ENCODE results near the gene CYB5R3. TPM values are rescaled to one million over a fixed set of nuclear protein-coding genes. Genes with fewer than 3 reads are reported as not detected.
A peak's percentile ranks its signal among the peaks of the same experiment; 100 is the strongest.

CYB5R3 gene
- total RNA-seq, 1 donor from 2014 or later: 77.3 TPM

GRCh38 chr22:42664976-42665831, 16.0 kb upstream of the CYB5R3 start:
- no peak for TF ChIP-seq CTCF (IDR thresholded peaks at IDR 0.05; ENCODE audit: unreplicated experiment)
- H3K4me3 Mint-ChIP-seq (ENCODE audit: low read depth): no peak overlapping the region
- H3K27ac Mint-ChIP-seq: no peak overlapping the region
- H3K27me3 Mint-ChIP-seq: peaks cover 18% of the 10 kb centered on the region
- H3K4me1 Mint-ChIP-seq (ENCODE audit: low read depth): no peaks in the 10 kb centered on the region
- DNase-seq (ENCODE audit: low spot score, unreplicated experiment): no peak
- H3K36me3 Mint-ChIP-seq (ENCODE audit: insufficient read depth): no peaks in the 10 kb centered on the region
- H3K9me3 Mint-ChIP-seq (ENCODE audit: low read depth): no peaks in the 10 kb centered on the region

DNA sequence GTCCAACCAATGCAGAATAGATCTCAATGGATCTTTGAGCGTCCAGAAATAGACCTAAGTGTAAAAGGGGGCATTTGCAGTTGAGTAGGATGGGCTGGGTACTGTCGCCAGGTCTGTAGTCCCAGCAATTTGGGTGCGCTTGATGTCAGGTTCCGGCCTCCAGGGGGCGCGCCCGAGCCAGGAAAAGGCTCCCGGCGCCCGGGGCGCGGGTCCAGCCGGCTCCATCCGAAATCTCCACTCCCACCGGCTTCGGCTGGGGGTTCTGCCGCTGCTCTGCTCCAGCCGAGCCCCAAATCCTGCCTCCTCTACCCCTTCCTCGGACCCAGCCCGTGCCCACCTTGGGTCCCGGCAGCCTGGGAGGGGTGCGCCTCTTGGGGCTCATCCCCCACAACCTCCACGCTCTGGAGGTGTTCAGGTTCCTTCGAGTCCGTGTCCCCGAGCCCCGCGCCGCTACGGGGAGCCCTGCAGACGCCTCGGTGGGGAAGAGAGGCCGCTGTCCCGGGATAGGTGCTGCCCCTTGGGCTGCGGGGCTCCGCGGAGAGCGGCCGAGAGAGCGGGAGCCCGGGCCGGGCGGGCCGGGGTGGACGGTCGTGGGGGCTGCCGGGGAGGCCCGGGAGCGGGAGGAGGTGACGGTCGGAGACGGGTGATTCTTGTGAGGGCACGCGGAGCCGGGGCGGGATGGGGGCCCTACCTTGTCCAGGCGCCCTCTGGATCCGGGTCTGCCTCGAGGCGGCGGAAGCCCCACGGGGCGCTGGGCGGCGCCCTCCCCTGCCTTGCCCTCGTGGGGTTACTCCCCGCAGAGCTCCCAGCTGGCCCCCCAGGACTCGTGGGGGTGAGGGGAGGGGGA, 13.0 kb upstream of the CYB5R3 start:
- no peaks in the 10 kb centered on the region for H3K4me1 Mint-ChIP-seq (ENCODE audit: low read depth)
- peak overlapping the region; percentile 45 for H3K4me3 Mint-ChIP-seq (ENCODE audit: low read depth)
- no peaks in the 10 kb centered on the region for H3K9me3 Mint-ChIP-seq (ENCODE audit: low read depth)
- peak; percentile 86 for DNase-seq (ENCODE audit: low spot score, unreplicated experiment)
- peaks cover 20% of the 10 kb centered on the region for H3K27me3 Mint-ChIP-seq
- TF ChIP-seq CTCF (IDR thresholded peaks at IDR 0.05; ENCODE audit: unreplicated experiment): peak; percentile 93
- H3K36me3 Mint-ChIP-seq (ENCODE audit: insufficient read depth): no peaks in the 10 kb centered on the region
- H3K27ac Mint-ChIP-seq: no peak overlapping the region

DNA sequence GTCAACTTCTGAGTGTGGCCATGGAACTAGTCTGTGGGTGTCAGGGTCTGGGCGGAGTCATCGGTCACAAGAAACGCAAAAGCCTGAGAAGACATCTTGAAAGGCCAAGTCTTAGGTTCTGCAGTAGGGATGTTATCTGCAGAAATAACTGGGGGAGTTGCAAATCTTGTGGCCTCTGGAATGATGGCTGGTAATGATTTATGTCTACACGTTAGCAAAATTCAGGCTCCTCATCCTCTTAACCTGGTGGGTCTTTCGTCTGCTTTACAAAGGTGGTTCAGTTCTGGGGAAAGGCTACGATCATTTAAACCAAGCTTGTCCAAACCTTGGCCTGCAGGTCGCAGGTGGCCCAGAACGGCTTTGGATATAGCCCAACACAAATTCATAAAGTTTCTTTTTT, 7.4 kb upstream of the CYB5R3 start:
- no peak overlapping the region for H3K27ac Mint-ChIP-seq
- DNase-seq (ENCODE audit: low spot score, unreplicated experiment): no peak
- peaks cover 2% of the 10 kb centered on the region for H3K27me3 Mint-ChIP-seq
- TF ChIP-seq CTCF (IDR thresholded peaks at IDR 0.05; ENCODE audit: unreplicated experiment): no peak
- peaks cover 13% of the 10 kb centered on the region for H3K4me1 Mint-ChIP-seq (ENCODE audit: low read depth)
- no peaks in the 10 kb centered on the region for H3K9me3 Mint-ChIP-seq (ENCODE audit: low read depth)
- H3K4me3 Mint-ChIP-seq (ENCODE audit: low read depth): no peak overlapping the region
- no peaks in the 10 kb centered on the region for H3K36me3 Mint-ChIP-seq (ENCODE audit: insufficient read depth)

DNA sequence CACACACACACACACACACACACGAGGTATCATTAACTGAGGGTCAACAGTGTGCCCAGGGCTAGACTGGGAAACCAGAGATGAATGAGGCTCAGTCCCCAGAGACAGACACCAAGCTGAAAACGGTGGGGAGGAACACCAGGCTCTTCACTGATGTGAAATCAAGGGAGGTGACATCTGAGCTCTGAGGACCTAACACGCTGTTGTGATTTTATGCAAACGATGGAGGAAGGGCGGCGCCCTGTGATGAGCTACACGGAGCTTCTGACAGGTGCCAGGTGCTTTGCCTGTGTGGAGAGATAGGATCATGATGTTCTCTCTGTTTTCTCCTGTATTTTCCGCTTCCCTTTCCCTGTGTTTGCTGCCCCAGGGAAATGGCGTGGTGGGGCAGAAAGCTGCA, 6.5 kb upstream of the CYB5R3 start:
- no peak for DNase-seq (ENCODE audit: low spot score, unreplicated experiment)
- Mint-ChIP-seq H3K27ac (no peak overlapping the region), H3K36me3 (ENCODE audit: insufficient read depth) (no peaks in the 10 kb centered on the region), H3K4me3 (ENCODE audit: low read depth) (no peak overlapping the region), H3K4me1 (ENCODE audit: low read depth) (peaks cover 13% of the 10 kb centered on the region), H3K9me3 (ENCODE audit: low read depth) (no peaks in the 10 kb centered on the region), H3K27me3 (peaks cover 2% of the 10 kb centered on the region)
- TF ChIP-seq CTCF (IDR thresholded peaks at IDR 0.05; ENCODE audit: unreplicated experiment): no peak

DNA sequence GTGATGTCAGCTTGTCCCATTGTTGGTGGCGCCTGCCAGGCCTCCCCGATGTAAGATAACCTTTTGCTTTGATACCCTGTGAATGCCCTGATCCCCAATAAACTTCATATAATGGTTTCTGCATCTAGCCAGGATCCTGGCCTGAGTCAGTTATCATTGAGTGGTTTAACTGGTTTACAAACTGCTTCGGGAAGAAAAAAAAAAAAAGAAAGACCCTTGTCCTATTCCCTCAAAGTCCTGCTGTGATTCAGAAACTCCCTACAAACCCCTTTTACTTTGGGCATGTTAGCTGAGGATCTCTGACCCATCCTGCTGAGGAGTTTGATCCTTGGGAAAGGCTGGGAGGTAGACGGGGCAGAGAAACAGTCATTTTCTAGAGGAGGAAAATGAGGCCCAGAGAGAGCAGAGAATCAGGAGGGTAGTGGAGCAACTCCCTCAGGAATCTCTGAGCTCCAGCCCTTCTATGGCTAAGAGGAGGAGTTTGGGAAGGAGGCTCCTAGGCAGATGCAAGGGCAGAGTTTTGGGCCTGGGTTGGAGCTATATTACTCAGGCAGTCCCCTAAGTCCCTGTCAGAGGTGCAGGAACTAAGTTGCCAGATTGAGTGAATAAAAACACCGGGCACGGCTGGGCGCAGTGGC, 5.4 kb upstream of the CYB5R3 start:
- no peak for TF ChIP-seq CTCF (IDR thresholded peaks at IDR 0.05; ENCODE audit: unreplicated experiment)
- H3K4me1 Mint-ChIP-seq (ENCODE audit: low read depth): peaks cover 13% of the 10 kb centered on the region
- H3K36me3 Mint-ChIP-seq (ENCODE audit: insufficient read depth): no peaks in the 10 kb centered on the region
- H3K27me3 Mint-ChIP-seq: no peaks in the 10 kb centered on the region
- peak overlapping the region; percentile 89 for H3K27ac Mint-ChIP-seq
- no peak overlapping the region for H3K4me3 Mint-ChIP-seq (ENCODE audit: low read depth)
- no peaks in the 10 kb centered on the region for H3K9me3 Mint-ChIP-seq (ENCODE audit: low read depth)
- no peak for DNase-seq (ENCODE audit: low spot score, unreplicated experiment)

Measured in progenitor cell of endocrine pancreas (in vitro differentiated cells).